A549 (cell line): ENCODE measurements around the gene SMARCA5.

Experiments
- BHLHE40 ChIP-seq: IDR thresholded peaks from 2 replicates; pipeline ENCODE4 v1.6.1; 2012; ENCODE audit warnings: low read depth, low read length, inconsistent platforms
- CHD2 ChIP-seq: fragments of 150-350 bp; IDR thresholded peaks from 2 replicates; pipeline ENCODE4 v1.6.1; 2014; ENCODE audit warnings: low read length; ENCODE audit not compliant: partially characterized antibody
- CTCF ChIP-seq: fragments of >200 bp; sonication (Bioruptor Twin); formaldehyde crosslinking; IDR thresholded peaks from 3 replicates; pipeline ENCODE4 v1.5.1; 2016
- ELK1 ChIP-seq: fragments of 150-350 bp; IDR thresholded peaks from 2 replicates; pipeline ENCODE4 v1.6.1; 2014; ENCODE audit warnings: low read depth, mild to moderate bottlenecking, low read length
- EP300 ChIP-seq, 2 experiments: fragments of >200 bp; sonication (Bioruptor Twin); formaldehyde crosslinking; IDR thresholded peaks; 2 replicates in 1 of 2; 3 replicates in 1 of 2; pipeline ENCODE4 v1.6.1; 2016 to 2017

- TF ChIP-seq CHD2 (no peak), CTCF (no peak), BHLHE40 (no peak), ELK1 (no peak), EP300 (IDR thresholded peaks at IDR 0.05) (no peak)
Measured at GRCh38 chr4:143511906-143512305, 1.6 kb upstream of the SMARCA5 start.
